ENCODE data around the gene MAP3K5.

DNA sequence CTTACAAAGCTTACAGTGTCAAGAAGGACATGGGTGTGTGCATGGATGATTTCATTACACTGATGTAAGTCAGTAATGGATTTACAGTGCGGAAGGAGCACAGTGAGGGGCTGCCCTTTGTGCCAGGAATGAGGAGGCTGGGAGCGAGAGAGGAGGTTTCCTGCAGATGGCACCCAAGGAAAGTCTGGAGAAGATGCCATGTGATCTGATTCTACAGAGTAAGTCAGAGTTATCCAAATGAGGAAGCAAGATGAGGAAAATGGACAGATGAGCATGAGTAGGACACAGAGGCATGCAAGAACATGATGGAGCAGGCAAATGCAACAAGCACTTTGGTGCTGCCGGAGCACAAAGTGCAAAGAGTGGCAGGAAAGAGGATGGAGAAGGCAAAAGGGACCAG, 271.8 kb downstream of the MAP3K5 start:
- TF ChIP-seq SMAD3 (CRISPR knock-in tag; conservative IDR thresholded peaks at IDR 0.05): no peak
- TF ChIP-seq BRCA1 (IDR thresholded peaks at IDR 0.05): no peak
- TF ChIP-seq BRCA1 (CRISPR knock-in tag; IDR thresholded peaks at IDR 0.05): no peak
- TF ChIP-seq RFX5 (IDR thresholded peaks at IDR 0.05; ENCODE audit: low read depth, low read length): no peak
- no peak for TF ChIP-seq CREBBP (IDR thresholded peaks at IDR 0.05; ENCODE audit: low read depth, low read length)
- TF ChIP-seq, protein P1, sequence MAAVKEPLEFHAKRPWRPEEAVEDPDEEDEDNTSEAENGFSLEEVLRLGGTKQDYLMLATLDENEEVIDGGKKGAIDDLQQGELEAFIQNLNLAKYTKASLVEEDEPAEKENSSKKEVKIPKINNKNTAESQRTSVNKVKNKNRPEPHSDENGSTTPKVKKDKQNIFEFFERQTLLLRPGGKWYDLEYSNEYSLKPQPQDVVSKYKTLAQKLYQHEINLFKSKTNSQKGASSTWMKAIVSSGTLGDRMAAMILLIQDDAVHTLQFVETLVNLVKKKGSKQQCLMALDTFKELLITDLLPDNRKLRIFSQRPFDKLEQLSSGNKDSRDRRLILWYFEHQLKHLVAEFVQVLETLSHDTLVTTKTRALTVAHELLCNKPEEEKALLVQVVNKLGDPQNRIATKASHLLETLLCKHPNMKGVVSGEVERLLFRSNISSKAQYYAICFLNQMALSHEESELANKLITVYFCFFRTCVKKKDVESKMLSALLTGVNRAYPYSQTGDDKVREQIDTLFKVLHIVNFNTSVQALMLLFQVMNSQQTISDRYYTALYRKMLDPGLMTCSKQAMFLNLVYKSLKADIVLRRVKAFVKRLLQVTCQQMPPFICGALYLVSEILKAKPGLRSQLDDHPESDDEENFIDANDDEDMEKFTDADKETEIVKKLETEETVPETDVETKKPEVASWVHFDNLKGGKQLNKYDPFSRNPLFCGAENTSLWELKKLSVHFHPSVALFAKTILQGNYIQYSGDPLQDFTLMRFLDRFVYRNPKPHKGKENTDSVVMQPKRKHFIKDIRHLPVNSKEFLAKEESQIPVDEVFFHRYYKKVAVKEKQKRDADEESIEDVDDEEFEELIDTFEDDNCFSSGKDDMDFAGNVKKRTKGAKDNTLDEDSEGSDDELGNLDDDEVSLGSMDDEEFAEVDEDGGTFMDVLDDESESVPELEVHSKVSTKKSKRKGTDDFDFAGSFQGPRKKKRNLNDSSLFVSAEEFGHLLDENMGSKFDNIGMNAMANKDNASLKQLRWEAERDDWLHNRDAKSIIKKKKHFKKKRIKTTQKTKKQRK (IDR thresholded peaks at IDR 0.05; ENCODE audit: borderline replicate concordance, low read depth, low read length): no peak
- TF ChIP-seq FOXJ3 (CRISPR knock-in tag; IDR thresholded peaks at IDR 0.05): no peak
- no peak for TF ChIP-seq JUND (IDR thresholded peaks at IDR 0.05; ENCODE audit: borderline replicate concordance, low read depth, low read length)
- no peak for TF ChIP-seq JUND (tag; IDR thresholded peaks at IDR 0.05; ENCODE audit: borderline replicate concordance, low read depth, low read length)
- TF ChIP-seq, protein P2, sequence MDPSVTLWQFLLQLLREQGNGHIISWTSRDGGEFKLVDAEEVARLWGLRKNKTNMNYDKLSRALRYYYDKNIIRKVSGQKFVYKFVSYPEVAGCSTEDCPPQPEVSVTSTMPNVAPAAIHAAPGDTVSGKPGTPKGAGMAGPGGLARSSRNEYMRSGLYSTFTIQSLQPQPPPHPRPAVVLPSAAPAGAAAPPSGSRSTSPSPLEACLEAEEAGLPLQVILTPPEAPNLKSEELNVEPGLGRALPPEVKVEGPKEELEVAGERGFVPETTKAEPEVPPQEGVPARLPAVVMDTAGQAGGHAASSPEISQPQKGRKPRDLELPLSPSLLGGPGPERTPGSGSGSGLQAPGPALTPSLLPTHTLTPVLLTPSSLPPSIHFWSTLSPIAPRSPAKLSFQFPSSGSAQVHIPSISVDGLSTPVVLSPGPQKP (CRISPR knock-in tag; IDR thresholded peaks at IDR 0.05): no peak
- TF ChIP-seq CBX8 (IDR thresholded peaks at IDR 0.05; ENCODE audit: borderline replicate concordance, extremely low read depth, low read depth, low read length, poor library complexity, severe bottlenecking): no peak
- TF ChIP-seq, protein P3, sequence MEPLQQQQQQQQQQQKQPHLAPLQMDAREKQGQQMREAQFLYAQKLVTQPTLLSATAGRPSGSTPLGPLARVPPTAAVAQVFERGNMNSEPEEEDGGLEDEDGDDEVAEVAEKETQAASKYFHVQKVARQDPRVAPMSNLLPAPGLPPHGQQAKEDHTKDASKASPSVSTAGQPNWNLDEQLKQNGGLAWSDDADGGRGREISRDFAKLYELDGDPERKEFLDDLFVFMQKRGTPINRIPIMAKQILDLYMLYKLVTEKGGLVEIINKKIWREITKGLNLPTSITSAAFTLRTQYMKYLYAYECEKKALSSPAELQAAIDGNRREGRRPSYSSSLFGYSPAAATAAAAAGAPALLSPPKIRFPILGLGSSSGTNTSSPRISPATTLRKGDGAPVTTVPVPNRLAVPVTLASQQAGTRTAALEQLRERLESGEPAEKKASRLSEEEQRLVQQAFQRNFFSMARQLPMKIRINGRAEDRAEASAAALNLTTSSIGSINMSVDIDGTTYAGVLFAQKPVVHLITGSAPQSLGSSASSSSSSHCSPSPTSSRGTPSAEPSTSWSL (CRISPR knock-in tag; IDR thresholded peaks at IDR 0.05; ENCODE audit: borderline replicate concordance): no peak
- TF ChIP-seq ZNF146 (CRISPR knock-in tag; IDR thresholded peaks at IDR 0.05; ENCODE audit: unreplicated experiment): no peak
